HEK293T (cell line): ENCODE data around the gene ELMOD3.

Source experiments
- CTCF ChIA-PET: fragments of 350-600 bp; formaldehyde crosslinking; extraction: SDS; loops from one replicate; lab custom pipeline; 2021; ENCODE audit warnings: antibody characterized with exemption, inconsistent platforms; lab: Yijun Ruan, JAX
- POLR2A ChIA-PET: fragments of 350-600 bp; formaldehyde crosslinking; extraction: SDS; loops from one replicate; lab custom pipeline; 2020; ENCODE audit warnings: antibody characterized with exemption, inconsistent platforms; lab: Yijun Ruan, JAX
- DNase-seq: peaks from one replicate; pipeline ENCODE4 v3.0.0; 2012; ENCODE audit warnings: mixed read lengths; ENCODE audit errors: extremely low spot score
- ARNT ChIP-seq: fragments of 450-650 bp; IDR thresholded peaks from 2 replicates; pipeline ENCODE4 v1.6.1; 2017; ENCODE audit warnings: mild to moderate bottlenecking
- BHLHE40 ChIP-seq: fragments of 450-650 bp; IDR thresholded peaks from 2 replicates; pipeline ENCODE4 v1.6.1; 2016; ENCODE audit warnings: mild to moderate bottlenecking, moderate library complexity, borderline replicate concordance
- CTBP1 ChIP-seq: fragments of 450-650 bp; IDR thresholded peaks from 2 replicates; pipeline ENCODE4 v1.6.1; 2016; ENCODE audit warnings: borderline replicate concordance
- ELF4 ChIP-seq: fragments of 450-650 bp; IDR thresholded peaks from 2 replicates; pipeline ENCODE4 v1.6.1; 2017; ENCODE audit warnings: antibody characterized with exemption
- FOXA1 ChIP-seq: fragments of 450-650 bp; IDR thresholded peaks from 2 replicates; pipeline ENCODE4 v1.6.1; 2016; ENCODE audit warnings: mild to moderate bottlenecking
- FOXK2 ChIP-seq: fragments of 450-650 bp; IDR thresholded peaks from 2 replicates; pipeline ENCODE4 v1.6.1; 2016; ENCODE audit warnings: mild to moderate bottlenecking
- FOXM1 ChIP-seq: fragments of 450-650 bp; IDR thresholded peaks from 2 replicates; pipeline ENCODE4 v1.6.1; 2017; ENCODE audit warnings: mild to moderate bottlenecking, borderline replicate concordance
- HDGF ChIP-seq: fragments of 450-650 bp; IDR thresholded peaks from 2 replicates; pipeline ENCODE4 v1.6.1; 2017; ENCODE audit warnings: antibody characterized with exemption, borderline replicate concordance
- L3MBTL2 ChIP-seq: fragments of 450-650 bp; conservative IDR thresholded peaks from 2 replicates; pipeline ENCODE4 v1.6.1; 2016; ENCODE audit warnings: mild to moderate bottlenecking
- LEF1 ChIP-seq: fragments of 450-650 bp; IDR thresholded peaks from 2 replicates; pipeline ENCODE4 v1.6.1; 2017; ENCODE audit warnings: mild to moderate bottlenecking, borderline replicate concordance
- NFRKB ChIP-seq: fragments of 450-650 bp; IDR thresholded peaks from 2 replicates; pipeline ENCODE4 v1.6.1; 2016; ENCODE audit warnings: mild to moderate bottlenecking, moderate library complexity
- SP1 ChIP-seq: fragments of 450-650 bp; IDR thresholded peaks from 2 replicates; pipeline ENCODE4 v1.6.1; 2017
- SUZ12 ChIP-seq: fragments of 450-650 bp; IDR thresholded peaks from 2 replicates; pipeline ENCODE4 v1.6.1; 2016; ENCODE audit warnings: mild to moderate bottlenecking
- TARDBP ChIP-seq: fragments of 450-650 bp; IDR thresholded peaks from 2 replicates; pipeline ENCODE4 v1.6.1; 2016
- ZNF384 ChIP-seq: fragments of 450-650 bp; IDR thresholded peaks from 2 replicates; pipeline ENCODE4 v1.6.1; 2016
- TF ChIP-seq, protein P1 (sequence below): fragments of 450-650 bp; IDR thresholded peaks from 2 replicates; pipeline ENCODE4 v1.6.1; 2016

ELMOD3 gene

DNA sequence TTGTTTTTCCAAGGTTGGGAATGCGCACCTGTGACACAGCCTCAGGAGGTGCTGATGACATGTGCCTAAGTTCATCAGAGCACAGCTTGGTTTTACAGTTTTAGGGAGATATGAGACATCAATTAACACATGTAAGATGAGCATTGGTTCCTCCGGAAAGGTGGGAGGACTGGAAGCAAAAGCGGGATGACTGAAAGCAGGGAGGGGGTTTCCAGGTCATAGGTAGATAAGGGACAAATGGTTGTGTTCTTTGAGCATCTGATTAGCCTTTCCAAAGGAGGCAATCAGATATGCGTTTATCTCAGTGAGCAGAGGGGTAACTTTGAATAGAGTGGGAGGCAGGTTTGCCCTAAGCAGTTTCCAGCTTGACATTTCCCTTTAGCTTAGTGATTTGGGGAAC, 29.3 kb downstream of the ELMOD3 start:
- TF ChIP-seq FOXM1 (no peak), ZNF384 (no peak), SUZ12 (no peak), ARNT (no peak), L3MBTL2 (no peak), CTBP1 (no peak), BHLHE40 (no peak), SP1 (no peak), HDGF (no peak), LEF1 (no peak), FOXK2 (no peak)
- DNase-seq = no peak
- ChIA-PET CTCF (interaction anchor here (1.0 kb wide), 1 partner anchor 13 kb away, joined by 4 read pairs; no protein-coding TSS in a partner anchor), POLR2A (no interaction called here)

DNA sequence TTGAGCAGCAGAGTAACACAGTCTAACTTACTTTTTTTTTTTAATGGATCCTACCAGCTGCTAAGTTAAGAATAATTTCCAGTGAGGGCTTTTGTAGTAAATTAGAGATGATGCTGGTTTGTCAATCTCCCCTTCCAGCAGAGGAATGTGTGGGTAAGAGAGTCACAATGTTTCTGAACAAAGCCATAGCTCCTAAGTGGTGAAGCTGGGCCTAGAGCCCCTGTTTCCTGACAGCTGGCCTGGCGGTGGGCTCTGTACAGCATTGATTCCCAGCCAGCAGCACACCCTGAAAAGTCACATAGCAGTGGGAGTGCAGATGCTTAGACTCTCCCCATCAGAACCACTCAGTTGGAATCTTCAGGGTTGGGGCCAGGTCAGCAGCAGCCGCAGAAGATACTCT, 31.2 kb downstream of the ELMOD3 start:
- CTCF ChIA-PET = no interaction called here
- no peak for TF ChIP-seq FOXM1
- TF ChIP-seq, protein P1, sequence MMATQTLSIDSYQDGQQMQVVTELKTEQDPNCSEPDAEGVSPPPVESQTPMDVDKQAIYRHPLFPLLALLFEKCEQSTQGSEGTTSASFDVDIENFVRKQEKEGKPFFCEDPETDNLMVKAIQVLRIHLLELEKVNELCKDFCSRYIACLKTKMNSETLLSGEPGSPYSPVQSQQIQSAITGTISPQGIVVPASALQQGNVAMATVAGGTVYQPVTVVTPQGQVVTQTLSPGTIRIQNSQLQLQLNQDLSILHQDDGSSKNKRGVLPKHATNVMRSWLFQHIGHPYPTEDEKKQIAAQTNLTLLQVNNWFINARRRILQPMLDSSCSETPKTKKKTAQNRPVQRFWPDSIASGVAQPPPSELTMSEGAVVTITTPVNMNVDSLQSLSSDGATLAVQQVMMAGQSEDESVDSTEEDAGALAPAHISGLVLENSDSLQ = no peak
- TF ChIP-seq NFRKB = no peak
- no peak for TF ChIP-seq BHLHE40
- TF ChIP-seq L3MBTL2 = no peak
- TF ChIP-seq ELF4 = no peak
- TF ChIP-seq TARDBP = no peak
- no peak for TF ChIP-seq SP1
- no peak for TF ChIP-seq LEF1
- no peak for TF ChIP-seq HDGF
- TF ChIP-seq CTBP1 = no peak
- TF ChIP-seq SUZ12 = no peak
- TF ChIP-seq ZNF384 = no peak
- TF ChIP-seq FOXK2 = no peak
- no peak for TF ChIP-seq ARNT
- TF ChIP-seq FOXA1 = no peak
- no peak for DNase-seq
- POLR2A ChIA-PET = no interaction called here

DNA sequence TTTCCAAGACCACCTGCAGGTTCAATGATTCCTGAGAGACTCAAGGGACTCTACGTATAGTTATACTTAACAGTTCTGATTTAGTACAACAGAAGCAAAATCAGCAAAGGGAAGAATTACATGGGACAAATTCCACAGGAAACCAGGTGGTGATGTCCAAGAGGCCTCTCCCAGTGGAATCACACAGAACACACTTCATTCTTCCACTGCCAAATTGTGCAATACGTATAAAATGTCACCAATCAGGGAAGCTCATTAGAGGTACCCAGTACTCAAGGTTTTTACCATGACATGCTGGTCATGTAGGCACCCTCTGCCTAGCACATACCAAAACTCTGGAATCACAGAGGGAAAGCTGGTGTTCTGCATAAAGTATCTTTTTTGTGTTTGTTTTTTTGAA, 33.2 kb downstream of the ELMOD3 start:
- TF ChIP-seq ZNF384 (no peak), CTBP1 (no peak), SUZ12 (no peak), FOXK2 (no peak), L3MBTL2 (no peak), BHLHE40 (no peak), LEF1 (no peak)
- ChIA-PET POLR2A (no interaction called here), CTCF (interaction anchor here (0.6 to 1.4 kb wide), 3 partner anchors 159 to 164 kb away, joined by 3 to 6 read pairs (median 3); no protein-coding TSS in a partner anchor)
- DNase-seq = no peak

DNA sequence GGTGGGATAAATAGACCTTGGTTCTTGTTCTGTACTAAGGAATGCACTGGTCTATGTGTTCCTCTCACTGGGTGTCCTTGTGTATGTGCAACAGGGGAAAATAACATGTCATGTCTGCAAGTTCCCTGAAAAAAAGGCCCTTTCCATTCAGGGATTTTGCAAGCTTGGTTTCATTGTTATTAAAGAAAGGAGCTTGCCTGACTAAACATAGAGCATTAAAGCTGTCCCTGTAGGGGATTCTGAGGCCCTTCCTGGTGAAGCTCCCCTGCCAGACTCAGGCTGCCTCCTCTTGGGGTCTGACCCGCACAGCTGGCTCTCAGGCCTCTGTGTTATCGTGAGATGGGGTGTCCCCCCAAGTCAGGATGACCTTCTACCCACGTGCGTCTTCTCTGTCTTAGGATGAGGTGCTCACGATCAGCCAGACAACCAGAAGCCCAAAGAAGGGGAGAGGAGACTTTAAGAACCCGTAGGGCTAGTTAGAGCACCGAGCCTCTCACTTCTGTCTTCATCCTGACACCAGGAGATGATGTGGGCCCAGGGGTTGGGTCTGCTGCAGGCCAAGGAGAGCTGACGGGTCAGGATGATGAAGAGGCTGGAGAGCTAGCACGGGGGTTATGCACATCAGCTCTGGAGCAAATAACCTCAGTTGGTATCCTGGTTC, 34.4 kb downstream of the ELMOD3 start:
- POLR2A ChIA-PET = interaction anchor here (1.1 to 2.0 kb wide), 3 partner anchors 150 to 172 kb away, joined by 3 to 5 read pairs (median 3); no protein-coding TSS in a partner anchor

DNA sequence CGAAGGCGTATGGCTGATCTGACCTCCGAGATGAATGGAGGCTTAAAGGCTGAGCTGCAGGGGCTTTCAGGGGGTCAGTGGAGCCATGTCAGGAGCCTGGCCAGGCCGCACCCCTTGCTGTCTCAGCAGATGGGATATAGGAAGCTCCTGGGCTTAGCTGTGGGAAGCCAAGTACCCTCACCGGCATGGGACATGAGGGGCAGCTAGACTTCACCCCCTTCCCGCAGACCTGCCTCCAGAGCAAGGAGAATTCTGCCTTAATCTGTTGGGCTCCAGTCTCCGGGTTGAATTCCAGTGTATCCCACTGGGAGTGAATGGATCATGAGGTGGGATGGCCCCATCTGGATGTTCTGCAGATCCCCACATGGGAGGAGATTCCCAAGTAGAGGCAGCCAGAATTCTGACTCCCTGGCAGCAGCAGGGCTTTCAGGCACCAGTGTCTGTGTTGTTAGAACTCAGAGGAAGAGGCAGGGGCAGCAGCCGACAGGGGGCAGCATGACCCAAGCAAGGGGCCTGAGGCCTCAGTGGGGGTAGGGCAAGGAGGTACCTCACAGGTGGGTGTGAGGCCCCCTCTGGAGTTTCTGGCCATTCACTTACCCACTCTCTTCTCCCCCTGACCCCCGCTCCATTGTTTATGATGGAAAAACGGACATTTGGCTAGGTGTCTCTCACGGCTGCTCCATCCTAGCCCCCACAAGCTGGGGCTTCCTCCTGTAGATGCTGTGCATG, 36.5 kb downstream of the ELMOD3 start:
- TF ChIP-seq ARNT = no peak
- TF ChIP-seq ZNF384 = no peak
- TF ChIP-seq LEF1 = no peak
- no peak for TF ChIP-seq TARDBP
- peak; percentile 76 for DNase-seq
- ChIA-PET CTCF (interaction anchor here (0.5 to 2.8 kb wide), 5 partner anchors 17 to 160 kb away, joined by 3 to 14 read pairs (median 3); partner anchors contain the start of genes ELMOD3 and RETSAT), POLR2A (interaction anchor here (0.8 to 2.0 kb wide), 4 partner anchors 28 to 221 kb away, joined by 3 to 8 read pairs (median 4); partner anchors contain the start of genes C2orf68, ELMOD3, RETSAT and SH2D6)

More for the DNA sequence above, 34.4 kb downstream of the ELMOD3 start:
- TF ChIP-seq, protein P1 = no peak
- no peak for TF ChIP-seq TARDBP
- no peak for TF ChIP-seq L3MBTL2
- no peak for TF ChIP-seq FOXK2
- TF ChIP-seq HDGF = no peak
- TF ChIP-seq FOXM1 = no peak
- no peak for TF ChIP-seq FOXA1
- TF ChIP-seq ELF4 = no peak
- no peak for TF ChIP-seq ARNT
- no peak for TF ChIP-seq LEF1
- CTCF ChIA-PET = interaction anchor here (0.8 to 2.8 kb wide), 3 partner anchors 82 to 163 kb away, joined by 3 to 14 read pairs (median 6); no protein-coding TSS in a partner anchor
- no peak for DNase-seq

DNA sequence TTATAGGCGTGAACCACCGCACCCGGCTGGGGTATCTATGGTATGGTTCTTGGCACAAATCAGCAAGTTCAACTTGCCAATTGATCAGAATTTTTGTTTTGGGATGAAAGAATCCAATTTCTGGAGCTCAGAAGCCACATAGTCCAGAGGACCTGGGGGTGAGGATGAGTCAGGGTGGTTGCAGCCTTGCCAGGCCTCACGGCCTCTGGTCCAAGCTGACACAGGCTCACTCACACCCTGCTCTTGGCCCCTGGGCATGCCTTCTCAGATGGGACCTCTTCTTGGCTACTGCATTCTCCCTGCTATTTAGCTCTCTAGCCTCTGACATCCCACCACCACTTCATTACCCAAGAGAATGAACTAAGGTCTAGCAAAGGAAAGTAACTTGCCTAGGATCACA, 39.3 kb downstream of the ELMOD3 start:
- POLR2A ChIA-PET = no interaction called here
- DNase-seq = no peak
- TF ChIP-seq HDGF = no peak
- TF ChIP-seq, protein P1 = no peak
- CTCF ChIA-PET = no interaction called here
